GM18909 (cell line): Measurements from ENCODE around the gene AFAP1.

Source experiments
- ATAC-seq: cut with Tn5 transposase; IDR thresholded peaks from one replicate; pipeline ENCODE4 v1.9.1; 2021; ENCODE audit warnings: mild to moderate bottlenecking; ENCODE audit not compliant: unreplicated experiment, poor library complexity

AFAP1 gene

DNA sequence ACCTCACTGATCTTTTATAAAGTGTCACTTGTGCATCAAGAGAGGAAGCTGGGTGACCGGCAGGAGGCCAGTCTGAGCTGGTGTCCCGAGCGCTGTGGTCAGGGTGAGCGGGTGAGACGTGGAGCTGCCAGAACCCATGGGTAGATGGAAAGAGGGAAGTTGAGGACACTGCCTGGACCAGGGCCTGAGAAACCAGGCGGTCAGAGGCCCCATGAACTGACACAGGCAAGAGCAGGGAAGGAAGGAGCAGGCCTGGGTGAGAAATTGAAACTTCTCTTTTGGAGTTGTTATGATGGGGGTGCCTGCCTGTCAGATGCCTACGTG, 192.6 kb downstream of the AFAP1 start:
- no peak for ATAC-seq

DNA sequence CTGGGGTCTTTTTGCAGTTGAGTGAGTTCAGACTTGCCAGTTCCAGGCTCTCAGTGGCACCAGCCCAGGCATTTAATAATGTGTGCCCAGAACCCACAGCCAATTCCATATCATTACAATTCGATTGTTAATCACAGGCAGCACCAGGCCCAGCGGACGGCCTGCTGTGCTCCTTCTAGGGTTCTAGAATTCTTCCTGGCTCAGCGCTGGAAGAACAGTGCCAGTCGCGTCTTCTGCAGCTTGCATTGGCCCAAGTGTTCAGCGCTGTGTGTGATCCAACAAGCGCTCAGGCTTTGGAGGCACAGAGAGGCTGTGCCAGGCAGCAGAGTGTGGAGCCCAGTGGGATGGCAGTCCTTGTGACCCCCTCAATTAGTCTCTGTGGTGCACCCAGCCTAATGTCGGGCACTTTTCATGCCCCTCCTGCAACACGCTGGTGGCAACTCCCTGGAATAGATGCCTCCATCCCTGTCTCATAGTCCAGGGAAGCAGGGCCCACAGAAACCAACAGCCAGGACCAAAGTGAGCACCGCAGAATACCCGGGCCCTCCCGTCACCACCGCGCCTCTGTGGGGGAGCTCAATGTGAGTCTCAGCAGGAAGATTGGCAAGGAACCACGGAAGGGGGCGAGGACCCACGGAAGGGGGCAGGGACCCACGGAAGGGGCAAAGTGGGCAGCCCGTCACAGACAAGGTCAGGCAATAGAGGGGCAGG, 193.2 kb downstream of the AFAP1 start:
- no peak for ATAC-seq

DNA sequence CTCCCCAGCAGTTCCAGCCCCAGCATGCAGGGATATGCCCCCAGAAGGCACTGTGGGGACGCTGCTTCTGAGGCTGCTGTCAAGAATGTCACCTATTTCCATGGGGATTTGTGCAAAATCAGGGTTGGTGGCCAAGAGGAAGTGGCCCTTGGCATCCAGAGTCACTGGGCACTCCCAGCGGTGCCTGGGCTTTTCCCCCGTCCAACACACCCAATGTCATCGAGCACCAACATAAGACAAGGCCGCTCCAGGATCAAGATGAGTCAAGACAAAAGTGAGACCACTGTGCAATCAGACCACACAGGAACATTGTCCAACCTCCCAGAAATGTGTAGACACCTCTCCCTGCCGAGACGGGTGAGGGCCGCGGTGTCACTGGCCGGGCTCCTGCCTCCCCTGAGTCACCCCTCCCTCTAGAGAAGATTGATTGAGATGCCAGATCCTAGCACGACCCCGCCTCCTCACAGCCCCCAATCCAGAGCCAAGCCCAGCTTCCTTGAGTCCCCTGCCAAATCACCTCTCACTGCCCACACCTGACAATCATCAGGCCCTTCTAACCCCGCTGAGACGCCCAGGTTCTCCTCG, 194.3 kb downstream of the AFAP1 start:
- no peak for ATAC-seq

DNA sequence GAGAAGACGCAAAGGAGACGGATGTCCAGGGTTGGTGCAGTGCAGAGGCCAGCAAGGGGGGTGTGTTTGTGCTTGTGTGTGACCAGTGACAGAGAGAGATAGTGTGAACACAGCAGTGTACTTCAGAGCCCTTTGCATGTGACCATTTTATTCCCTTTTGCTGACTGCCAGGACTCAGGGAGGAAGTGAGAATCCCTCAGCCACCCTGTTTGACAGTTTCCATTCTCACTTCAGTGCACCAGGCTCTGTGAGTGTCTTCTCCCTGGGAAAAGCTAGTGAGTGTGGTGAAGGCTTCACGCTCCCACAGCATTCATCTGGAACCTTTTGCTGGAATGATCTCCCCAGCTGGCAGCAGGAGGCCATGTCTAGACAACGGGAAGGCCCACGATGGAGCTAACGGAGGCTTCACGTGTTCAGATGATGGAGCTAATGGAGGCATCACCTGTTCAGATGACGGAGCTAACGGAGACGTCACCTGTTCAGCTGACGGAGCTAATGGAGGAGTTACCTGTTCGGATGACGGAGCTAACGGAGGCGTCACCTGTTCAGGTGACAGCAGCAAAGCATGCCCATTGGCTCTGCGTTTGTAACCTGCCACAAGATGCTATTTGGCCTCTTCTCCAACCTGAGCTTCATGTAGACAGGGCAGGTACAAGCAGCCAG, 195.4 kb downstream of the AFAP1 start:
- no peak for ATAC-seq

DNA sequence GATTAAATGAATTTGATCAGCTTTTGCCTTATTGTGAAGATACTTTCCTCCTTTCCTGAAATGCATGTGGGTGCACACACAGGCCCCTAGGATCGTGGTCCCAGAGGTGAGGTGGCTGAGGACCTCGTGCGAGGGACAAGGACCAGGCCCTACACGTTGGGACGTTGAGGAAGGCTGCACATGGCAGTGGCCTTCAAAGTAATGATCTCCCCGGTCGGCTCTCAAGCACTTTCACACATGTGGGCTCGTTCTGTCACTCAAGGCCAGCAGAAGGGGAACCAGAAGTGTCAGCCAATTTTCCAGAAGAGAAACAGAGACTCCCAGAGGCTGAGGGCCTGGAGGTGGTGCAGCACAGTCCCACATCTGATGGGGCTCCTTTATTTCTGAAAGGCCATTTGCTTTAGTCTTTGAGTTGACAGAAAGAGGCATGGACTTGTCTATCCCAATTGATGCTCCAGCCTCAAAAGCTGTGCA, 196.8 kb downstream of the AFAP1 start:
- no peak for ATAC-seq

DNA sequence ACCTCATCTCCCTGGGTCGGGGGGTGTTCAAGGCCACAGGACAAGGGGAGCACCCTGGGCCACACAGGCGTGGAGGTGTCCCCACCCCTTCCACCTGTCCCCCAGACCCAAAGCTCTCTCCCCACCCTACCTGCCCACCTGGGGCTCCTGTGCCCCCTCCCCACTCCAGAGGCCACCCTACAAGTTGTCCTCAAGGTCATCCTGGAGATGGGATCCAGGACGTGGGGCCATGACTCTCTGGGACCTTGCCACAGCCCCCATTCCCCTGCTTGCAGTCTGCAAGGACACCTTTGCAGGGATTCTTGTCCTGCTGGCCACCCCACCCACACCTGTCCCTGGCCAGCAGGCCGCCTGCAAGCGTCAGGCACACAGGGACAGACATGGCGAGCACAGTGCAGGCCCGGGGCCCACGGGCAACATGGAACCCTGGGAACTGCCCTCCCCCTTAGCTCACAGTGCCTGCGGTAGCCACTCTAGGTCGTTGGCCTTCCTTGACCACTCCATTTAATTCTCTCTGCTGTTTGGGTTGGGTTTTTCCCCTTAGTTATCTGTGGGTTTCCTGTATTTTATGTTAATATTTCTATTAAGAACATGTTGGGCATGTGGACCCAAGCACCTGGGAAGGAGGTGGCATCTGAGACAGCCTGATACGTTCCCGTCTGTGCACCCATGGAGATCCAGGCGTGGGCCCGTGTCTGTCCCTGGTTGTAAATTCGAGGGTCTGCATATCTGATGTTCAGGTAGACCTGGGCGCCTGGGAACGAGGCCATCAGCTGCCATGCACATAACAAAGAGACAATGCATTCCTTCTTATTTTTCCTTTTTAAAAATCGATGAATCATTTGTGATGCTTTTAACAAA, 197.5 kb downstream of the AFAP1 start:
- no peak for ATAC-seq

DNA sequence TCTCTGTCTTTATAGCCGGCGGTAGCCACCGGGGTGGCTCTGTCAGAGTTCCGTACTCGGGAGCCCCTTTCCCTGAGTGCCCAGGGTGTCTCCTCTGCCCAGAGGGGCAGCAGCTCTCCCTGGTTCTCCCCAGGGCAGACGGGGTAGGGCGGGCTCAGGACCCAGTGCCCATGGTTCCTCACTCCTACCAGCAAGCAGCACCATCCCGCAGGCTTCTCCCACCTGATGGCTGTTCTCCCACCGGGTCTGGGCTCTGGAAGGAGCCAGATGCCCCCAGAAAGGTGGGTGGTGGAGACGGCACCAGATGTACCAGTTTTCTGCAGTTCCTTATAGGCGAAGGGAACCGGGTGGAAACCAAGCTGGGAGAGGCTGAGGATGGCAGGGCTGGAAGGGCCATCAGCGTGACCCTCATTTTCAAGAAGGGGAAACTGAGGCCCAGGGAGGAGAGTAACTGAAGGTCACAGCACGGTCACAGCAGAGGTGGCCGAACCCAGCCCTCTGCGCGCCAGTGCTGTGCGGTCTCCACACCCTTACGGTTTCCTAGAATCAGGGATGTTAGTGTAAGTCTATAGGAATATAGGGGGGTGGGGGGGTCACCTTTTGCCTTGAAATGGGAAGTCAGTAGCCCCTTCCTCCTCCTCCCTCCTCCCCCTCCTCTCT, 198.7 kb downstream of the AFAP1 start:
- no peak for ATAC-seq

DNA sequence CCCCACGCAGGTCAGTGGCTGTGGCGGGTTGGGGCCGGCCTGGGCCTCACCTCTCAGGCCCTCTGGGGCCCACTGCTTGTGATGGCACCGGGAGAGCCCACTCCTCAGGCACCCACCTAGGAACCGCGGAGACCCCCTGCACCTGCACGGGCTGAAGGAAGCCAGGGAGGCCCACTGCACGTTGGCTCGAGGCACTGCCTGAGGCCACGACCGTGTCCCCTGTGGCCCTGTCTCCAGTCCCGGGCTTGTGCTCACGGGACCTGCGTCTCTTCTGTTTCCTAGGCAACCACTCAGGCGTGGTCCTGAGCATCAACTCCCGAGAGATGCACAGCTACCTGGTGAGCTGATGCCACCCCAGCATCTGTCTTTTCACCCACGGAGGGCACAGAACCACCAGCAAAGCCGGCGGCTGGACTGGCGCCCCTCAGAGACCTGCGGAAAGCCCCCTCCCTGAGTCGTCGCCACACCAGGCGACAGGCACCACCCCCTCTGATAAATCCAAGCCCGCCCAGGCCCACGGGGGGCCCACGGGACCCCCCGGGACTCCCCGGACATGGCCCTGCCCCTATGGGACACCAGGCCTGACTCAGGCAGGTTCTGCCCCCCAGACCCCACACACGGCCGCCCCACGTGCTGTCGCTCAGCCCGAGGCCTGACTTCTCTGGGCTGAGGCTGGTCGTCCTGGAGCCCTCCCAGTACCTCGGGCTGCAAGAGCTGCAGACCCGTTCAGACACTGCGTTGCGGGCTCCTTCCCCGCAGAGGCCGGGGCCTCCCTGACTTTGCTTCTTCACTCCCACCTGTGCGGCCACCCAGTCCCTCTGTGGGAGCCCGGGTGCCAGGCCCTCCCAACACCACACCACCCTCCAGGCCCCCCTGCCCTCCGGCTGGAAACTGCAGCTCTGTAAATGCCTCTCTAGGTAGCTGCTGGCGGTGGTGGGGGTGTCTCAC, 199.5 kb downstream of the AFAP1 start:
- no peak for ATAC-seq

DNA sequence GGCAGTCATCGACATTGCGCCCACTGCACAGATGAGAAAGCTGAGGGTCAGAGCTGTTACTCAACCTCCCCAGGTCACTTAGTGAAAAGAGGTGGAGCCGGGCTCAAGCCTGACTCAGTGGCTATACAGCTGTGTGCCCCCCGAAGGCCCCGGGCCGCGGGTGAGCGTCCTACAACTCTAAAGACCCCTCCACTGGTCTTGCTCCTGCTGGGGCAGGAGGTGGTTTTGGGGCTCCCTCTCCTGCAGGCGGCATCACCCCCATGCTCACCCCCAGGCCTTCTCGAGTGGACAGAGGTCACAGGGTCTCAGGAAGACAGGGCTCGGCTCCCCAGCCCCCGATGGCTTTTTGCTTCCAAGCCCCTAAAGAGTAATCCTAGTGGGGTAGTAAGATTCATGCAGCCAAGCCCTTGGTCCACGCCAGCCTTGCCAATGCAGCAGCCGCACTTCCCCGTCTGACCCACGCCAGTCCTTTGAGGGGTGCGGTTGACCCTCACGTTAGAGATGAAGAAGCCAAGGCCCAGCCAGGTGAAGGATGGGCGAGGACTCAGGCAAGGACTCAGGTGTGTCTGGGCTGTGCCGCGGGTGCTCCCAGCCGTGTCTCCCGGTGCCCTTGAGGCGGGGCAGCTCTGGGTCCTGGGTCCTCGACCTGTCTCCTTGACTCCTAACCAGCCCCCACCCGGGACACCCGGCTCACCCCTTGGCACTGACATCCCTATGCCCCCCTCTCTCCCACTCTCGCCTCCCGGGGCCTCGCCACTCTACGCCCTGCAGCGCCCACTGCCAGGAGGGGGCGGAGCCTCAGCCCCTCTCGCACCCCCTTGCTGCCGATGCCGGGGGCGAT, 200.4 kb downstream of the AFAP1 start:
- ATAC-seq = no peak

DNA sequence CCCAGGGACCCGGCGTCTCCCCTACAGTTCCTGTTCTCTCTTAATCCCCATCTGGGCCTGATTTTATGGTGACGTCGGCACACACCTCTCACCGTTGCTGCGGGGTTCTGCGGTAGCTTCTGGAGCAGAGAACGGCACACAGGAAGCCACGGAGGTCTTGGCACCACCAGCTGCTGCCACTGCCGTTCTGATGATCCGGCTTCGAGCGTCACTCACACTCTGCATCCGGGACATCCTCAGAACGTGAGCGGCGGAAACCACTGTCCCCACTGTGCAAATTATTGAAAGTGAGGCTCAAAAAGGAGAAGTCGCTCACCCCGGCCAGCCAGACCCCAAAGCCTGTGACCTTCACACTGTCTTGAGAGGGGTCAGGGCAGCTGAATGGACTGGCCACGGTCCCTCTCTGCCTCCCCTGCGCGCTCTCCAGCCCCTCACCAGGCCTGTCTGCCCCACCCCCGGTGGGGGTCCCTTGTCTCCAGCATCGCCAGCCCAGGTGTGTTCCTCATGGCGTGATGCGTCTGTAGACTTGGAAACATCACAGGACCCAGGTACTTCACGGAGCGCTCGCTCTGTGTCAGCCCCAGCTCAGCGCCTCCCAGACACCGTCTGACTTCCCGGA, 201.1 kb downstream of the AFAP1 start:
- no peak for ATAC-seq

DNA sequence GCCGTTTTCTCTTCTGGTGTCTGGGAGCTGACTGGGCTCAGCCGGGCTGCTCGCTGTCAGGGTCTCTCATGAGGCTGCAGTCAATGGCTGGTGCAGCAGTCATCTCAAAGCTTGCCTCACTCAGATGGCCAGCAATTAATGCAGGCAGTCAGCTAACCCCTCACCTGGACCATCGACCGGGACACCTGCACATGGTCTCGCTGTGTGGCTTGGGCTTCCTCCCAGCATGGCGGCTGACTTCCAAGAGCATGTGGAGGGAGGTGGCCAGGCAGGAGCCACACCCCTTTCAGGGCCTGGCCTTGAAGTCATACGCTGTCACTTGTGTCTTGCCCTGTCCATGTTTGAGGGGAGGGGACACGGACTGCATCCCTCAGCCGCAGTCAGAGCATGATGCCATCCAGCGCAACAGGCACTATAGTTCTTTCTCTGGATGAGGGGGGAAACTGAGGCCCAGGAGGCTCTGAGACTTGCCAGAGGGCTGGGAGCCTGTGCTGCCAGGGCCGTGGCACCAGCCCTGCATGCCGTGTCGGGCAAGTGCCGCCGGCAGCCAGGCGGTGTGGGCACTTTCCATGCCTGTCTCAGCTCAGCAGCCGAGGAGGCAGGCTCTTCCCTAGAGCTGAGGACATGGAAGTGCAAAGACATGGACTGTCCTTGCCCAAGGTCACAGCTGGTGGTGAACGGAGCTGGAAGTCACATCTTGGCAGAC, 201.8 kb downstream of the AFAP1 start:
- ATAC-seq = no peak

DNA sequence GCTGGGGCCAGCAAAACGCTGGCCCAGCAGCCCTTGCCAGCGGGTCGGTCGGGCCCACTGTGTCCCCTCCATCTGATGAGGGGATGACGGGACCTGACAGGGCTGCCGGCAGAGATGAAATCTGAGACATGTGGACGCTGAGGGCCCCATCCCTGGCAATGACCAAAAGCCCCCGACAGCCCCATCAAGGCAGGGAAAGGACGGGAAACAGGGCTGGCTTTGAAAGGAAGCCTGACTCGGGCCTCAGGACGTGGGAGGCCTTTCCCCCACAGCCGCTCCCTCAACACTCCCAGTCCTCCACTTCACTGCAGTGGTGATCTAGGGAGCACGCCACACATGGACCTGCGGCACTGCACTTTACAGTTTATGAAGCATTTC, 202.4 kb downstream of the AFAP1 start:
- ATAC-seq = no peak

DNA sequence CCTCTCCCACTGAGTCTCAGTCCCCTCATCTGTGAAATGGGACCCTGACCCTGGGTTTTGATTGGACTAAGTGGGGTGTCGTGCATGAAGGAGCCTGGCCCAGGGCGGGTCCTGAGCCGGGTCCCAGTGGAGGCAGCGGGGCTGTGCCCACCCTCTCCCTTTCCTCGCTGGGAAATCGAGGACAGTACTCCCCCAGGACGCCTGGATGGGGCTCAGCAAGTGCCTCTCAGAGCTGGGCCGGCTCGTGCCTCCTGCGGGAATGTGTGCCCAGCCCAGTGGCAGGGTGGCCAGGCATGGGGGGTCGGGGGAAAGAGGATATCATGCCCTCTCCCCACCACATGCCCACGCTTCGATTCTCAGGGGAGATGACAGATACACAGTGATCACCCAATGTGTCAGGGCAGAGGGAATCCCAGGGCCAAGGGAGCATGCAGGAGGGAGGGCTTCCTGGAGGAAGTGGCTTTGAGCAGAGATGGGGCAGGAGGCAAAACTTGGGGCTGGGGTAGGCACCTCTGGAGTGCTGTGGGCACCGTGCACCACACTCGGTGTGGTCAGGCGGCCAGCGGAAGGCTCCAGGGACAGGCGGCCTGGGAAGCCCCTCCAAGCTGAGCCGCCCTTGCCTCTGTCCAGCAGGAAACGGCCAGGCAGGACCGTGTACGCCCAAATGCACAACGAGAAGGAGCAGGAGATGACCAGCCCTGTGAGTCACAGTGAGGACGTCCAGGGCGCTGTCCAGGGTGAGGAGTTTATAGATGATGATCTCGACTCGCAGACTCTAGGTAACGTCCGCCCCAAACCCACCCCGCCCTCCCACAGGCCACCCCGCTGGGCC, 203.0 kb downstream of the AFAP1 start:
- ATAC-seq = no peak

DNA sequence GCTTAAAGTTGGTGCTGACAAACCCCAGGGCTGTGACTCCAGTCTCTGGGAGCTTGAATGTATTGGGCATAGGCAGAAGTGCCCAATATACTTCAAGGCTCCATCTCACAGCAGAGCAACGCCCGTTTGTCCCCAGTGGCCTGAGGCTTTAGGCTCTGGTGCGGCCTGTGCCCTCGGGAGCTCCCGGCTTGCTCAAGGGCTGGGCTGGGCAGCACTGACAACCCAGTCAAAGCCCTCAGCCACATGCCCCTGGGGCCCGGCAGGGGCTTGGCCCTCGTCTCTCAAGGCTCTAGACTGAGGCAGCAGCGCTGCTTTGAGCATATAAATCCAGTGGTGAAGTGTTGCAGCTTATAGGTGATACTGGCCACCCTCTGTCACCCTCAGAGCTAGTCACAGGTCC, 203.7 kb downstream of the AFAP1 start:
- ATAC-seq = no peak

DNA sequence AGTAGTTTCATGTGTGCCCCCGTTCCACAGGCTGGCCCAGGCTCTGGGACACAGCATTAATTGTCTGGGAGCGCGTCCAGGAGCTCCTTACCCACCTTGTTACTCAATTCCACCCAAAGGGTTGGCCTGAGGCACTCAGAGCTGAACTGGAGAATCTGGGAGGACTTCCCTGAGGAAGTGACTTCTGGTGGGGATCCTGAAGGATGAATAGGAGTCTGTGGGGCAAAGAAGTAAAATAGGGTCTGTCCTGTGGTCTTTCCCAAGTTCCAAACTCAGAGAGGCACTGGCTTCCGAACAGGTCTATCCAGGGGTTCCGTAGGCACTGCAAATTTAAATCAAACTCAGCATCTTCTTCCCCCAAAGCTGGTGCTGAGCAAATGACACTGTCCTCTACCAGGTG, 204.3 kb downstream of the AFAP1 start:
- no peak for ATAC-seq

DNA sequence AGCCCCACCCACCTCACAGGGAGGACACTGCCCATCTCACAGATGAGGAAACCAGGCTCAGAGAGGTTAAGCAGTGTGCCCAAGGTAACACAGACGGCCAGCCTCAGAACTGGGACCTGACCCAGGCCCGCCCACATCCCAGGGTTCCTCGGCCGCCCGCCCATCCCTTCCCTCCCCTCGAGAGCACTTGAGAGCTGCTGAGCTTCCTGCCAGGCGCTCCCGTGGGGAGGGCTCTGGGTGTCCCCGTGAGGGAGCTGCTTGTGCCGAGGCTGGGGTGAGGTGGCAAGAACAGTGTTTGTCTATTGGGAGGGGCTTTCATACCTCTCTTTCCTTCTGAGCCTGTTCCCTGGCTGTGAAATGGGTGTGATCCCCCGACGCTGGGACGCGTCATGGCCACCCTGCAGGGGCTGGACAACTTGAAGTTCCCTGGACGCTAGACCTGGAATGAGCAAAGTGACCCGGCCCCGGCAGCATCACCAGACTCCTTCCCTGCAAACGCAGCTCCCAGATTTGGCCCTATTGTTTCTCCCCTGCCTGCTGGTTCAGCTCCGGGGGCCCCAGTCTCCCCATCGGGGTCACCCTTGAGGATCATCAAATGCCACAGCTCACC, 204.9 kb downstream of the AFAP1 start:
- ATAC-seq = no peak
